PC-9 (cell line): ENCODE data around the gene FILIP1L. TPM values are rescaled to one million over a fixed set of nuclear protein-coding genes. Genes with fewer than 3 reads are reported as not detected.

Experiments used
- BruUV-seq: library from RNA; stranded (reverse); fragments of 400-500 nt; replicated peaks from 2 replicates; lab custom pipeline; 2021; lab: Mats Ljungman, UMichigan
- CTCF ChIA-PET: fragments of 300-600 bp; sonication (Branson Sonifier 250); formaldehyde crosslinking; loops from one replicate; lab custom pipeline; 2022; ENCODE audit warnings: antibody characterized with exemption; lab: Charles Lee
- POLR2A ChIA-PET: fragments of 300-600 bp; sonication (Branson Sonifier 250); formaldehyde crosslinking; loops from one replicate; lab custom pipeline; 2022; ENCODE audit warnings: antibody characterized with exemption; ENCODE audit not compliant: unreplicated experiment; lab: Charles Lee
- DNase-seq, 2 experiments: peaks; one replicate each; pipeline versions ENCODE4 v3.0.0 to v3.0.0-alpha.2; 2015 to 2022; ENCODE audit warnings: mixed read lengths in 1 of 2
- H2AFZ ChIP-seq: fragments of 200-600 bp; sonication (generic); 2 replicates; pipeline ENCODE4 v1.8.1; 2017; ENCODE audit warnings: antibody characterized with exemption
- H3F3A ChIP-seq: fragments of 200-600 bp; sonication (generic); 2 replicates; pipeline ENCODE4 v1.8.1; 2017; ENCODE audit warnings: antibody characterized with exemption, mild to moderate bottlenecking, low read depth; ENCODE audit not compliant: insufficient read depth
- H3K27ac ChIP-seq: fragments of 200-600 bp; sonication (generic); 2 replicates; pipeline ENCODE4 v1.6.1; 2016; ENCODE audit warnings: mixed run types
- H3K27me3 ChIP-seq: fragments of 200-600 bp; sonication (generic); 2 replicates; pipeline ENCODE4 v1.6.1; 2016; ENCODE audit warnings: low read depth, mixed run types; ENCODE audit not compliant: insufficient read depth
- H3K36me3 ChIP-seq: fragments of 200-600 bp; sonication (generic); 2 replicates; pipeline ENCODE4 v1.6.1; 2016; ENCODE audit warnings: low read depth, mixed run types
- H3K4me1 ChIP-seq: fragments of 200-600 bp; sonication (generic); replicated peaks from 2 replicates; pipeline ENCODE4 v1.6.1; 2016; ENCODE audit warnings: mixed run types; ENCODE audit not compliant: insufficient read depth
- H3K4me2 ChIP-seq: fragments of 200-600 bp; sonication (generic); 2 replicates; pipeline ENCODE4 v1.6.1; 2017; ENCODE audit warnings: mixed run types
- H3K4me3 ChIP-seq: fragments of 200-600 bp; sonication (generic); 2 replicates; pipeline ENCODE4 v1.6.1; 2016; ENCODE audit warnings: mixed run types
- H3K79me2 ChIP-seq: fragments of 200-600 bp; sonication (generic); 2 replicates; pipeline ENCODE4 v1.6.1; 2017; ENCODE audit warnings: low read depth, mixed run types
- H3K9me2 ChIP-seq: fragments of 200-600 bp; sonication (generic); 2 replicates; pipeline ENCODE4 v1.8.1; 2017; ENCODE audit warnings: mild to moderate bottlenecking; ENCODE audit not compliant: insufficient read depth
- H3K9me3 ChIP-seq: fragments of 200-600 bp; sonication (generic); 2 replicates; pipeline ENCODE4 v1.8.1; 2016; ENCODE audit warnings: low read depth; ENCODE audit not compliant: insufficient read depth
- H4K20me1 ChIP-seq: fragments of 200-600 bp; sonication (generic); 2 replicates; pipeline ENCODE4 v1.8.1; 2017; ENCODE audit not compliant: insufficient read depth
- CTCF ChIP-seq: fragments of 200-600 bp; sonication (generic); conservative IDR thresholded peaks from 2 replicates; pipeline ENCODE4 v1.6.1; 2017; ENCODE audit warnings: mixed run types, antibody characterized with exemption, mild to moderate bottlenecking, moderate library complexity
- EZH2 ChIP-seq: fragments of 200-600 bp; sonication (generic); IDR thresholded peaks from 2 replicates; pipeline ENCODE4 v1.8.0; 2017; ENCODE audit warnings: antibody characterized with exemption, low read depth
- intact Hi-C: fragments of 100-400 bp; cut with micrococcal nuclease; formaldehyde crosslinking; loops from one replicate; pipeline ENCODE4 v1.10.0; 2022; ENCODE audit not compliant: unreplicated experiment
- total RNA-seq: library from RNA; stranded (reverse); gene quantifications from 2 replicates; pipeline ENCODE4 v1.2.3, GENCODE V29; 2021

The FILIP1L gene
- total RNA-seq, 1 experiment from 2014 or later: 16.8 TPM

GRCh38 chr3:100159331-100160153 is 45.2 kb upstream of the FILIP1L start:
- Histone ChIP-seq H3K27ac (peak overlapping the region; percentile 75), H3K9me2 (no peaks in the 10 kb centered on the region), H3K9me3 (peaks cover 21% of the 10 kb centered on the region), H4K20me1 (no peaks in the 10 kb centered on the region), H3K36me3 (peaks cover 37% of the 10 kb centered on the region), H3K27me3 (no peaks in the 10 kb centered on the region), H2AFZ (no peak overlapping the region), H3F3A (peaks cover 23% of the 10 kb centered on the region), H3K4me3 (peak overlapping the region; percentile 10), H3K4me2 (peak overlapping the region; percentile 63), H3K79me2 (no peaks in the 10 kb centered on the region), H3K4me1 (peaks cover 39% of the 10 kb centered on the region)
- intact Hi-C loops: loop anchor here (1.0 to 10.0 kb wide), 2 partner anchors 61 to 315 kb away; no protein-coding TSS in a partner anchor
- POLR2A ChIA-PET: interaction anchor here (0.6 to 0.7 kb wide), 4 partner anchors 112 to 284 kb away, joined by 3 to 4 read pairs (median 3); no protein-coding TSS in a partner anchor
- CTCF ChIA-PET: interaction anchor here (1.3 kb wide), 1 partner anchor 317 kb away, joined by 6 read pairs; no protein-coding TSS in a partner anchor
- TF ChIP-seq EZH2 (no peak), CTCF (no peak)
- no TSS peak for BruUV-seq
- peak; percentile 29 to 97 for DNase-seq

GRCh38 chr3:100158918-100159330 is 44.6 kb upstream of the FILIP1L start:
- intact Hi-C loops: loop anchor here (1.0 kb wide), 1 partner anchor 61 kb away; no protein-coding TSS in a partner anchor
- Histone ChIP-seq H4K20me1 (no peaks in the 10 kb centered on the region), H3K9me2 (no peaks in the 10 kb centered on the region), H3K4me2 (peak overlapping the region; percentile 63), H3F3A (peaks cover 23% of the 10 kb centered on the region), H3K4me3 (peak overlapping the region; percentile 10; the same call in 1 of the 2 replicates), H3K27me3 (no peaks in the 10 kb centered on the region), H3K4me1 (peaks cover 39% of the 10 kb centered on the region), H3K36me3 (peaks cover 32% of the 10 kb centered on the region), H3K9me3 (peaks cover 21% of the 10 kb centered on the region), H3K79me2 (no peaks in the 10 kb centered on the region), H3K27ac (peak overlapping the region; percentile 75), H2AFZ (no peak overlapping the region)
- TF ChIP-seq CTCF: no peak
- no peak for TF ChIP-seq EZH2
- ChIA-PET POLR2A (interaction anchor here (0.6 to 0.7 kb wide), 3 partner anchors 243 to 1415 kb away, joined by 3 to 10 read pairs (median 3); partner anchors contain the start of gene PCNP), CTCF (interaction anchor here (1.3 kb wide), 1 partner anchor 316 kb away, joined by 6 read pairs; no protein-coding TSS in a partner anchor)
- no peak for DNase-seq
- BruUV-seq: no TSS peak

- CTCF ChIA-PET: no interaction called here
- intact Hi-C loops: no loop called here
- POLR2A ChIA-PET: no interaction called here
Observed at GRCh38 chr3:100157685-100158084, 43.4 kb upstream of the FILIP1L start.

More at GRCh38 chr3:100157685-100158084, 43.4 kb upstream of the FILIP1L start:
- no peak overlapping the region for H3K4me2 ChIP-seq
- no peaks in the 10 kb centered on the region for H4K20me1 ChIP-seq
- H3F3A ChIP-seq: peaks cover 23% of the 10 kb centered on the region
- peaks cover 39% of the 10 kb centered on the region for H3K4me1 ChIP-seq
- peaks cover 21% of the 10 kb centered on the region for H3K9me3 ChIP-seq
- H3K9me2 ChIP-seq: no peaks in the 10 kb centered on the region
- peaks cover 26% of the 10 kb centered on the region for H3K36me3 ChIP-seq
- H3K79me2 ChIP-seq: no peaks in the 10 kb centered on the region
- H3K27me3 ChIP-seq: no peaks in the 10 kb centered on the region
- TF ChIP-seq CTCF: no peak
- TF ChIP-seq EZH2: no peak
- no peak overlapping the region for H2AFZ ChIP-seq
- no peak for DNase-seq
- H3K27ac ChIP-seq: no peak overlapping the region
- no peak overlapping the region for H3K4me3 ChIP-seq
- no TSS peak for BruUV-seq
